Natural killer cell treated with Interleukin-12 subunit alpha and Interleukin-12 subunit beta and Interleukin-15 and Interleukin-18, amount 100 ng/mL, for 72 hours (primary cell): ENCODE data around the gene EPPIN. TPM values are rescaled to one million over a fixed set of nuclear protein-coding genes. Genes with fewer than 3 reads are reported as not detected.
"Not testable (repeated sequence)": the region's sequence is repeated elsewhere in the genome, so short reads cannot be mapped to it uniquely, and the experiment has no call there.

Experiments used
- ATAC-seq, 2 donors: fragments of 150-1000 bp; cut with Tn5 transposase in 1 of 2; sonication (Bioruptor Pico), chemical (Tn5 transposase) in 1 of 2; 2 replicates each; pipeline ENCODE4 v1.10.0; 2021
- DNase-seq: peaks from one replicate; pipeline ENCODE4 v3.0.0; 2022; ENCODE audit warnings: low spot score
- H3K27ac Mint-ChIP-seq, 2 donors: 1 replicate in 1 of 2; 2 replicates in 1 of 2; pipeline ENCODE4 v1.8.0; 2022; ENCODE audit warnings: mixed read lengths in 2 of 2, mild to moderate bottlenecking in 1 of 2, moderate library complexity in 1 of 2
- H3K27me3 Mint-ChIP-seq, 2 donors: 1 replicate in 1 of 2; 2 replicates in 1 of 2; pipeline ENCODE4 v1.8.0; 2022; ENCODE audit warnings: mixed read lengths in 2 of 2
- H3K36me3 Mint-ChIP-seq: one replicate; pipeline ENCODE4 v1.8.0; 2022; ENCODE audit warnings: mixed read lengths
- H3K4me1 Mint-ChIP-seq, 2 donors: 1 replicate in 1 of 2; 2 replicates in 1 of 2; pipeline ENCODE4 v1.8.0; 2022; ENCODE audit warnings: low read depth in 2 of 2, mixed read lengths in 2 of 2, mild to moderate bottlenecking in 1 of 2
- H3K4me3 Mint-ChIP-seq: one replicate; pipeline ENCODE4 v1.8.0; 2022; ENCODE audit warnings: mixed read lengths
- H3K9me3 Mint-ChIP-seq: 2 replicates; pipeline ENCODE4 v1.8.0; 2022; ENCODE audit warnings: mixed read lengths
- total RNA-seq, 2 donors: library from RNA; stranded (reverse); gene quantifications; one replicate each; pipeline ENCODE4 v1.2.3, GENCODE V29; 2022

Gene EPPIN
- not detected for total RNA-seq

GRCh38 chr20:45547206-45547770 lies at the start of gene EPPIN:
Gene EPPIN, minus strand, starts transcription at chr20:45547401. Its CDS starts 44 bp downstream, at chr20:45547357.
- ATAC-seq (no peak), DNase-seq (no peak)
- Mint-ChIP-seq H3K4me1 (no peaks in the 10 kb centered on the region), H3K36me3 (no peaks in the 10 kb centered on the region), H3K9me3 (no peaks in the 10 kb centered on the region), H3K4me3 (no peak within 1 kb of the TSS), H3K27me3 (peaks cover 30 to 37% of the 10 kb centered on the region in 2 donors), H3K27ac (no peak within 1 kb of the TSS)

- peaks cover 23 to 62% of the 10 kb centered on the region in 2 donors for H3K27me3 Mint-ChIP-seq
- H3K27ac Mint-ChIP-seq, result no peak overlapping the region
- H3K4me3 Mint-ChIP-seq, result no peak overlapping the region
- no peaks in the 10 kb centered on the region for H3K4me1 Mint-ChIP-seq
- ATAC-seq (peak in 1 of 2 donors; percentile 17), DNase-seq (no peak)
- no peaks in the 10 kb centered on the region for H3K9me3 Mint-ChIP-seq
- no peaks in the 10 kb centered on the region for H3K36me3 Mint-ChIP-seq
Observed at GRCh38 chr20:45595235-45595634, 48.0 kb upstream of the EPPIN start.

GRCh38 chr20:45593498-45593897 lies 46.3 kb upstream of the EPPIN start:
- H3K36me3 Mint-ChIP-seq, result no peaks in the 10 kb centered on the region
- H3K27me3 Mint-ChIP-seq, result peaks cover 26 to 61% of the 10 kb centered on the region in 2 donors
- H3K27ac Mint-ChIP-seq, result no peak overlapping the region
- no peaks in the 10 kb centered on the region for H3K9me3 Mint-ChIP-seq
- H3K4me1 Mint-ChIP-seq, result no peaks in the 10 kb centered on the region
- H3K4me3 Mint-ChIP-seq, result no peak overlapping the region
- ATAC-seq, result no peak
- DNase-seq, result no peak

GRCh38 chr20:45592574-45593189 lies 45.5 kb upstream of the EPPIN start:
- H3K9me3 Mint-ChIP-seq, result no peaks in the 10 kb centered on the region
- no peak overlapping the region for H3K4me3 Mint-ChIP-seq
- no peaks in the 10 kb centered on the region for H3K4me1 Mint-ChIP-seq
- no peak overlapping the region for H3K27ac Mint-ChIP-seq
- DNase-seq, result no peak
- no peak for ATAC-seq
- no peaks in the 10 kb centered on the region for H3K36me3 Mint-ChIP-seq
- H3K27me3 Mint-ChIP-seq, result peaks cover 23 to 53% of the 10 kb centered on the region in 2 donors

- peaks cover 15 to 40% of the 10 kb centered on the region in 2 donors for H3K27me3 Mint-ChIP-seq
- no peak for ATAC-seq
- no peaks in the 10 kb centered on the region for H3K4me1 Mint-ChIP-seq
- no peak for DNase-seq
- H3K4me3 Mint-ChIP-seq, result no peak overlapping the region
- H3K9me3 Mint-ChIP-seq, result no peaks in the 10 kb centered on the region
- H3K36me3 Mint-ChIP-seq, result no peaks in the 10 kb centered on the region
- no peak overlapping the region for H3K27ac Mint-ChIP-seq
Observed at GRCh38 chr20:45589725-45590124, 42.5 kb upstream of the EPPIN start.

GRCh38 chr20:45588800-45589199 lies 41.6 kb upstream of the EPPIN start:
- H3K27ac Mint-ChIP-seq, result no peak overlapping the region
- H3K4me1 Mint-ChIP-seq, result no peaks in the 10 kb centered on the region
- H3K36me3 Mint-ChIP-seq, result no peaks in the 10 kb centered on the region
- H3K27me3 Mint-ChIP-seq, result peaks cover 9 to 32% of the 10 kb centered on the region in 2 donors
- no peaks in the 10 kb centered on the region for H3K9me3 Mint-ChIP-seq
- H3K4me3 Mint-ChIP-seq, result no peak overlapping the region
- no peak for ATAC-seq
- DNase-seq, result no peak

DNA sequence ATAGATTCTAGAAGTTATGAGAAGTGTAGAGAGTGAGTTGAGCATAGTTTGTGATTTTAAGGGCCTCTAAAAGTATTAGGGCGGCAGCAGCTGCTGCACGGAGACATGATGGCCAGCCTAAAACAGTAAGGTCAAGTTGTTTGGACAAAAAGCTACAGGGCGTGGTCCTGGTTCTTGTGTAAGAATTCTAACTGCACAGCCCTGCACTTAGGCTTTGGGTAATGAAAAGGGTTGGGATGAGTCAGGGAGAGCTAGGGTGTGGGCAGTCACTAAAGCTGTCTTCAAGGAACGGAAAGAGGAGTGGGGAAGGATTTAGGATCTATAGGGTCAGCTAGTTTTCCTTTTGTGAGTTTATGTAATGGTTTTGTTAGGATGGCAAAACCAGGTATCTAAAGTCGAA lies 38.8 kb upstream of the EPPIN start:
- H3K4me1 Mint-ChIP-seq, H3K27ac Mint-ChIP-seq, ATAC-seq, H3K9me3 Mint-ChIP-seq, H3K36me3 Mint-ChIP-seq, DNase-seq, H3K4me3 Mint-ChIP-seq: not testable (repeated sequence)
- H3K27me3 Mint-ChIP-seq, result peaks cover 8 to 14% of the 10 kb centered on the region in 2 donors

GRCh38 chr20:45584294-45584693 lies 37.1 kb upstream of the EPPIN start:
- H3K4me1 Mint-ChIP-seq, H3K27ac Mint-ChIP-seq, H3K9me3 Mint-ChIP-seq, DNase-seq, H3K4me3 Mint-ChIP-seq, H3K36me3 Mint-ChIP-seq, ATAC-seq: not testable (repeated sequence)
- H3K27me3 Mint-ChIP-seq, result peaks cover 14 to 28% of the 10 kb centered on the region in 2 donors

DNA sequence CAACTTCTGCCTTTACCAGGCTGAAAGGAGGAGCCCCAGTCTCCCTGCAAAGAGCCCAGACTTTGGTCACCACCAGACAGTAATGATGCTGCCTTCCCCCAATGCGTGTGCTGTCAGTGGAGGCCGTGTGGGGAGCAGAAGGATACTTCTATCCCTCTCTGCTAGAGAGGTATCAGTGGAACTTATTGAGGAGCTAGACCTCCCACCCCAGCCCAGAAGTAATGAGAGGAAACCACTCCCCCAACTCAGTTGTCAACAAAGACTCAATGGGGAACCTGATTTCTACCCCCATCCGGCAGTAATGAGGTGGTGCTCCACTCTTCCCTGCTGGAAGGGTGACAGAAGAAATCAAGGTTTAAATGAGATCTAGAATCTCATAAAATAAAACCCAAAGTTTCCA lies 36.3 kb upstream of the EPPIN start:
- ATAC-seq (no peak), DNase-seq (no peak)
- Mint-ChIP-seq H3K27me3 (peaks cover 15 to 31% of the 10 kb centered on the region in 2 donors), H3K4me3 (no peak overlapping the region), H3K4me1 (no peaks in the 10 kb centered on the region), H3K9me3 (no peaks in the 10 kb centered on the region), H3K27ac (no peak overlapping the region), H3K36me3 (no peaks in the 10 kb centered on the region)

DNA sequence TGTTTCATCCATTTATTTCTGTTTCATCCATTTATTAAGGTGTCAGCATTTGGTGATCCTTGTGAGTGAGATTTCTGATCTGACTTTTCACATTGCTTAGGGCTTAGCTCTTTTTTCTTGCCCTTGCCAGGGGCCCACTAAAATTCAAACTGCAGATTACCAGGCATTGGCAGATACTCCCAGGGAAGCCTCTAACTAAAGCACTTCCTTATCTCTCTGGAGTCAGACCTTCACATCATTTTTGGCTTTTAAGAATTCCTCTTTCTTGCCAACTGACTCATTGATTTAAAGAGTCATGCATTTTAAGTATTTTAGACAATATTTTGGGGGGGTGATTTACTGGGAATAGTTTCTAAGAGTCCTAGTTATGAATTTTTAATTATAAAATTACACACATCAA lies 34.5 kb upstream of the EPPIN start:
- no peak overlapping the region for H3K4me3 Mint-ChIP-seq
- H3K4me1 Mint-ChIP-seq, result no peaks in the 10 kb centered on the region
- peaks cover 15 to 31% of the 10 kb centered on the region in 2 donors for H3K27me3 Mint-ChIP-seq
- DNase-seq (no peak), ATAC-seq (no peak)
- no peaks in the 10 kb centered on the region for H3K9me3 Mint-ChIP-seq
- no peak overlapping the region for H3K27ac Mint-ChIP-seq
- no peaks in the 10 kb centered on the region for H3K36me3 Mint-ChIP-seq

- no peaks in the 10 kb centered on the region for H3K4me1 Mint-ChIP-seq
Observed at GRCh38 chr20:45579184-45579583, 32.0 kb upstream of the EPPIN start, which contains the start of gene WFDC8. Gene WFDC8, minus strand, starts transcription at chr20:45579284. Its CDS starts 37 bp downstream, at chr20:45579247.

GRCh38 chr20:45578231-45578630 lies 31.0 kb upstream of the EPPIN start:
- no peaks in the 10 kb centered on the region for H3K9me3 Mint-ChIP-seq
- H3K27me3 Mint-ChIP-seq, result peaks cover 14 to 43% of the 10 kb centered on the region in 2 donors
- no peak overlapping the region for H3K4me3 Mint-ChIP-seq
- ATAC-seq (no peak), DNase-seq (no peak)
- no peak overlapping the region for H3K27ac Mint-ChIP-seq
- no peaks in the 10 kb centered on the region for H3K4me1 Mint-ChIP-seq
- no peaks in the 10 kb centered on the region for H3K36me3 Mint-ChIP-seq

More at GRCh38 chr20:45579184-45579583, 32.0 kb upstream of the EPPIN start, which contains the start of gene WFDC8:
- no peak within 1 kb of the TSS for H3K27ac Mint-ChIP-seq
- H3K36me3 Mint-ChIP-seq, result no peaks in the 10 kb centered on the region
- no peak within 1 kb of the TSS for H3K4me3 Mint-ChIP-seq
- DNase-seq, result no peak
- ATAC-seq, result peak; percentile 33 to 57
- H3K9me3 Mint-ChIP-seq, result no peaks in the 10 kb centered on the region
- peaks cover 15 to 39% of the 10 kb centered on the region in 2 donors for H3K27me3 Mint-ChIP-seq

DNA sequence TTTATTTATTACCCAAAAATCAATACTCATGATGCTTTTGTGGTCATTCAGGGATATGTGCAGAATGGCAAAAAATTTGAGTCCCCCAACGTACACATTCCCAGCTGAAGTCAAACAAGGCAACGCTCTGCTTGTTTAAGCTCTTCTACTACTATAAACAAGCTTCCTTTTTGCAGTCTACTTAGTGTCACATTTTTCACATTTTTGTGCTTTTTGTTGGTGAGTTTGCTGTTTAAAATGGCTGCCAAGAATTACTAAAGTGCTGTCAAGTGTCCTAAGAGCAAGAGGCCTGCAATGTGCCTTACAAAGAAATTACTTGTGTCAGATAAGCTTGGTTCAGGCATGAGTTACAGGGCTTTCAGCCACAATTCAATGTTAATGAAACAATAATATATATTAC lies 29.8 kb upstream of the EPPIN start:
- peaks cover 15 to 46% of the 10 kb centered on the region in 2 donors for H3K27me3 Mint-ChIP-seq
- ATAC-seq, result no peak

DNA sequence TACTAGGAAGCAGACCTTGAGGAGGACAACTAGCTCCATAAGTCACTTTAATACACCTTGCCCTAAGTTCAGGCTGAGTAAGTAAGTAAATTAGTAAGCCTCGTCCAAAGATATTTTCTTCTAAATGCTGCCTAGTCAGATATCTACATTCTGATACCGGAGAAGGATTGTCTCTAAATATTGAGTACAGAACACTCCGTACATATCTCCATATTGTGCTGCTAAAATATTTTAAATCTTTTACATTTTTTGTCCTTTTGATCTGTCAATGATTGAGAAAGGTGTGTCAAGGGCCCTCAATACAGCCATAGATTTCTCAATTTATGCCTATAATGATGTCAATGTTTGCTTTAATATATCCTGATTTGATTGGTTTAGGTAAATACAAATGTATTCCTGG lies 28.7 kb upstream of the EPPIN start:
- Mint-ChIP-seq H3K4me1 (no peaks in the 10 kb centered on the region), H3K36me3 (no peaks in the 10 kb centered on the region), H3K27me3 (peaks cover 19 to 49% of the 10 kb centered on the region in 2 donors), H3K4me3 (no peak overlapping the region), H3K9me3 (no peaks in the 10 kb centered on the region), H3K27ac (no peak overlapping the region)
- DNase-seq (no peak), ATAC-seq (no peak)

More for the DNA sequence above, 29.8 kb upstream of the EPPIN start:
- DNase-seq, result no peak
- Mint-ChIP-seq H3K4me1 (no peaks in the 10 kb centered on the region), H3K27ac (no peak overlapping the region), H3K4me3 (no peak overlapping the region), H3K36me3 (no peaks in the 10 kb centered on the region), H3K9me3 (no peaks in the 10 kb centered on the region)
